ENCODE data around the gene C19orf81. TPM values are rescaled to one million over a fixed set of nuclear protein-coding genes. Genes with fewer than 3 reads are reported as not detected.

Gene C19orf81
- total RNA-seq, 1 experiment from 2014 or later = 14.5 TPM

DNA sequence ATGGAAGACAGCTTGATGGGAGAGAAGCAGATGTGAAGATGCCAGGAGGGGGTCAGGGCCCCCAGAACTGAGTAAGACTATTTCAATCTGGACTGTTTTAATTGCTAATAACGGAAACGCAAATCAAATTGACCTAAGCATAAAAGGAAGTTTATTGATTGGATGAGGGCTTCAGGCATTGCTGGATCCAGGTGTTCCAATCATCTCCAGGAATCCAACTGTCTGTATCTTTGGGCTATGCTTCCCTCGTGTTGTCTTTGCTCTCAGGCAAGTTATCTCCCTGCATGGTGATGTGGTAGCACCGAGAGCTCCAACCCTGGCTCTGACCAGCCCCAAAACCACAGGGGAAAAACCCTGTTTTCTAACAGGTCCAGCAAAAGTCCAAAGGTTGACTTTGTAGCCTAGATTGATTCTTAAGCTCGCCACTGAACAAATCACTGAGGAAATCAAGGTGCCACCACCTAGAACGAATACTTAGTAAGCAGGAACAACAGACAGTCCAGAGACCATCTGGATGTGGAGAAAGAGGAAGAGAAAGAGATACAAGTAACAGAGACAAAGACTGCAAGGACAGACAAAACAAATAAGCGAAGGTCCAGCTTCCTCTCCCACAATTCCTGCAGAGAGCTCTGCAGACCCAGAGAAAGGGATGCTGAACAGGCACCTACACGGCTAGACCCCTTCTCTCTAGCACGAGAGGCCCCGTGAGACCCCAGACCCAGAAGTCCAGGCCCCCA lies 1.2 kb upstream of the C19orf81 start:
- no peak for ATAC-seq
- intact Hi-C loops (cut with micrococcal nuclease) = no loop called here
- Histone ChIP-seq H3K4me3 (replicated peaks in 1 of 2; ENCODE audit: low read depth in 1 of 2, low read length in 2 of 2) (no peak overlapping the region), H3K4me2 (ENCODE audit: low read length) (no peak overlapping the region), H3K27me3 (ENCODE audit: insufficient read depth, low read length) (peaks cover 32% of the 10 kb centered on the region), H3K79me2 (ENCODE audit: insufficient read depth, low read length) (no peaks in the 10 kb centered on the region), H3K36me3 (ENCODE audit: control insufficient read depth in 1 of 2, insufficient read depth in 2 of 2, low read length in 2 of 2) (no peaks in the 10 kb centered on the region), H3K27ac (ENCODE audit: low read depth, low read length) (no peak overlapping the region), H4K20me1 (ENCODE audit: insufficient read depth) (no peaks in the 10 kb centered on the region), H3K9ac (ENCODE audit: low read length) (no peak overlapping the region), H3K4me1 (ENCODE audit: control insufficient read depth in 1 of 2, insufficient read depth in 2 of 2, low read length in 2 of 2) (peaks cover 11 to 26% of the 10 kb centered on the region in 2 experiments), H3K9me3 (ENCODE audit: control insufficient read depth in 1 of 2, insufficient read depth in 1 of 2, low read depth in 1 of 2, low read length in 2 of 2) (no peaks in the 10 kb centered on the region), H2AFZ (ENCODE audit: low read depth, low read length, poor library complexity, severe bottlenecking) (no peak overlapping the region), H3K9me2 (ENCODE audit: insufficient read depth) (no peaks in the 10 kb centered on the region)
- ChIA-PET POLR2A (no interaction called here), RAD21 (ENCODE audit: low non-redundant PET in 1 of 2, low total read pairs in 2 of 2, uncharacterized antibody in 2 of 2, unreplicated experiment in 2 of 2) (no interaction called here), CTCF (interaction anchor here (0.8 kb wide), 1 partner anchor 279 kb away, joined by 3 read pairs; no protein-coding TSS in a partner anchor)
- DNase-seq (ENCODE audit: low read depth, low spot score) = no peak
- BruUV-seq (replicated peaks) = no TSS peak
- TF ChIP-seq EZH2 (IDR thresholded peaks at IDR 0.05) = no peak
- TF ChIP-seq EZH2phosphoT487 (IDR thresholded peaks at IDR 0.05; ENCODE audit: borderline replicate concordance) = no peak
- no peak for TF ChIP-seq POLR2AphosphoS5 (IDR thresholded peaks at IDR 0.05; ENCODE audit: low read depth, low read length)
- TF ChIP-seq FOSL1 (IDR thresholded peaks at IDR 0.05; ENCODE audit: low read depth) = no peak
- no peak for TF ChIP-seq ZNF274 (IDR thresholded peaks at IDR 0.05; ENCODE audit: low read depth, low read length)
- TF ChIP-seq CEBPB (IDR thresholded peaks at IDR 0.05; ENCODE audit: low read depth) = no peak
- TF ChIP-seq ELF1 (IDR thresholded peaks at IDR 0.05; ENCODE audit: borderline replicate concordance, low read depth) = no peak
- TF ChIP-seq CBX3 (IDR thresholded peaks at IDR 0.05; ENCODE audit: low read depth) = no peak
- TF ChIP-seq SRF (IDR thresholded peaks at IDR 0.05; ENCODE audit: low read depth) = no peak
- TF ChIP-seq SP1 (IDR thresholded peaks at IDR 0.05; ENCODE audit: low read depth) = no peak
- no peak for TF ChIP-seq SIN3A (IDR thresholded peaks at IDR 0.05; ENCODE audit: low read depth)
- no peak for TF ChIP-seq JUND (IDR thresholded peaks at IDR 0.05)
- TF ChIP-seq, protein P1, sequence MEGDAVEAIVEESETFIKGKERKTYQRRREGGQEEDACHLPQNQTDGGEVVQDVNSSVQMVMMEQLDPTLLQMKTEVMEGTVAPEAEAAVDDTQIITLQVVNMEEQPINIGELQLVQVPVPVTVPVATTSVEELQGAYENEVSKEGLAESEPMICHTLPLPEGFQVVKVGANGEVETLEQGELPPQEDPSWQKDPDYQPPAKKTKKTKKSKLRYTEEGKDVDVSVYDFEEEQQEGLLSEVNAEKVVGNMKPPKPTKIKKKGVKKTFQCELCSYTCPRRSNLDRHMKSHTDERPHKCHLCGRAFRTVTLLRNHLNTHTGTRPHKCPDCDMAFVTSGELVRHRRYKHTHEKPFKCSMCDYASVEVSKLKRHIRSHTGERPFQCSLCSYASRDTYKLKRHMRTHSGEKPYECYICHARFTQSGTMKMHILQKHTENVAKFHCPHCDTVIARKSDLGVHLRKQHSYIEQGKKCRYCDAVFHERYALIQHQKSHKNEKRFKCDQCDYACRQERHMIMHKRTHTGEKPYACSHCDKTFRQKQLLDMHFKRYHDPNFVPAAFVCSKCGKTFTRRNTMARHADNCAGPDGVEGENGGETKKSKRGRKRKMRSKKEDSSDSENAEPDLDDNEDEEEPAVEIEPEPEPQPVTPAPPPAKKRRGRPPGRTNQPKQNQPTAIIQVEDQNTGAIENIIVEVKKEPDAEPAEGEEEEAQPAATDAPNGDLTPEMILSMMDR (IDR thresholded peaks at IDR 0.05 in 2 of 3, conservative IDR thresholded peaks at IDR 0.05 in 1 of 3; ENCODE audit: borderline replicate concordance in 1 of 3, insufficient read depth in 1 of 3, low read depth in 2 of 3, low read length in 2 of 3) = no peak

All from HCT116 (cell line).